Common myeloid progenitor, CD34-positive (primary cell): ENCODE data around the gene PPP6R1.

Experiments used
- CTCF ChIA-PET: fragments of 350-600 bp; sonication (Branson Sonifier 250); formaldehyde crosslinking; loops from one replicate; lab custom pipeline; 2021; ENCODE audit warnings: antibody characterized with exemption; lab: Charles Lee
- POLR2A ChIA-PET: fragments of 350-600 bp; sonication (Branson Sonifier 250); formaldehyde crosslinking; loops from one replicate; lab custom pipeline; 2021; ENCODE audit warnings: antibody characterized with exemption; lab: Charles Lee
- DNase-seq, 3 donors: peaks; one replicate each; pipeline versions ENCODE4 v3.0.0 to v3.0.0-alpha.2; 2013
- H3K27ac ChIP-seq, 2 experiments: 1 replicate in 1 of 2; 2 replicates in 1 of 2; pipeline ENCODE4 v1.7.0; 2013; ENCODE audit warnings: inconsistent platforms in 2 of 2, low read length in 2 of 2, mild to moderate bottlenecking in 2 of 2, low read depth in 1 of 2, moderate library complexity in 1 of 2; ENCODE audit not compliant: severe bottlenecking in 2 of 2, insufficient read depth in 1 of 2, poor library complexity in 1 of 2
- H3K27me3 ChIP-seq, 5 experiments: replicated peaks in 2 of 5; 1 replicate in 3 of 5; 2 replicates in 2 of 5; pipeline versions ENCODE4 v1.6.1 to v1.7.0; 2013; ENCODE audit warnings: low read length in 4 of 5, mild to moderate bottlenecking in 2 of 5, moderate library complexity in 2 of 5, inconsistent platforms in 1 of 5; ENCODE audit not compliant: insufficient read depth in 5 of 5, control insufficient read depth in 4 of 5
- H3K36me3 ChIP-seq, 4 experiments: 1 replicate in 2 of 4; 2 replicates in 2 of 4; pipeline versions ENCODE4 v1.6.1 to v1.7.0; 2013; ENCODE audit warnings: low read length in 3 of 4, control low read depth in 1 of 4, mild to moderate bottlenecking in 1 of 4; ENCODE audit not compliant: control insufficient read depth in 4 of 4, insufficient read depth in 4 of 4
- H3K4me1 ChIP-seq, 4 experiments: 1 replicate in 3 of 4; 2 replicates in 1 of 4; pipeline versions ENCODE4 v1.6.1 to v1.7.1; 2013; ENCODE audit warnings: low read length in 3 of 4, mild to moderate bottlenecking in 3 of 4, control low read depth in 1 of 4, inconsistent platforms in 1 of 4, moderate library complexity in 1 of 4; ENCODE audit not compliant: control insufficient read depth in 4 of 4, insufficient read depth in 4 of 4; ENCODE audit errors: control extremely low read depth in 1 of 4
- H3K4me3 ChIP-seq, 7 experiments: 1 replicate in 4 of 7; 2 replicates in 3 of 7; pipeline versions ENCODE4 v1.5.1 to v1.7.0; 2013; ENCODE audit warnings: mild to moderate bottlenecking in 7 of 7, low read length in 6 of 7, moderate library complexity in 6 of 7, inconsistent platforms in 2 of 7, low read depth in 2 of 7, control low read depth in 1 of 7; ENCODE audit not compliant: insufficient read depth in 4 of 7, control insufficient read depth in 1 of 7; ENCODE audit errors: extremely low read depth in 1 of 7
- H3K9me3 ChIP-seq, 5 experiments: 1 replicate in 4 of 5; 2 replicates in 1 of 5; pipeline versions ENCODE4 v1.6.1 to v1.7.1; 2013; ENCODE audit warnings: low read length in 4 of 5, mild to moderate bottlenecking in 2 of 5, inconsistent platforms in 1 of 5, low read depth in 1 of 5, moderate library complexity in 1 of 5; ENCODE audit not compliant: control insufficient read depth in 4 of 5, insufficient read depth in 2 of 5; ENCODE audit errors: control extremely low read depth in 1 of 5
- WGBS: methylation state at CpG from one replicate; pipeline ENCODE4 v1.1.5; 2013; ENCODE audit not compliant: insufficient coverage; 5-methylcytosine and 5-hydroxymethylcytosine counted together

Gene PPP6R1

DNA sequence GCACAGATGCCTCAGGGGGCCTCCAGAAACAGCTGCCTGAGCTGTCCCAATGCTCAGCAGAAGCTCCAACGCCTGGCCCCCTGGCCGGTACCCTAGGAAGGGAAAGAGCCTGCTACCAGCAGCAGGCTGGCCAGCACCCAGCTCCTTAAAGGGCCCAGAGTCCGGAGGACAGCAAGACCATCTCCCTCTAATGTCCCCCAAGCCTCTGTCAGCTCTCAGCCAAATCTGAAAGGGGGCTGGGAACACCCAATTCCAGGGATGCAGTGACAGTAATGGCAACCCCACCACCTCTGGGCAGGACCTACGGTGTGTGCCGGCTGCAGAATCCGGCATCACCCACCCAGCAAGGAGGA is 4.2 kb downstream of the PPP6R1 start:
- Histone ChIP-seq H3K36me3 (peaks cover 0 to 24% (median 5%) of the 10 kb centered on the region in 4 experiments), H3K27ac (peak overlapping the region; percentile 87 to 95), H3K9me3 (no peaks in the 10 kb centered on the region), H3K4me3 (peak overlapping the region; percentile 51 to 98 (median 93)), H3K4me1 (peaks cover 27 to 89% (median 86%) of the 10 kb centered on the region in 4 experiments), H3K27me3 (no peaks in the 10 kb centered on the region)
- WGBS, result 0% methylated on average over 6 of the region's 6 CpGs
- ChIA-PET POLR2A (interaction anchor here (0.6 to 1.5 kb wide), 6 partner anchors 13 to 153 kb away, joined by 3 to 6 read pairs (median 3); partner anchors contain the start of genes HSPBP1 and UBE2S), CTCF (interaction anchor here (0.8 to 2.6 kb wide), 8 partner anchors 8 to 222 kb away, joined by 3 to 24 read pairs (median 3); partner anchors contain the start of gene HSPBP1)
- no peak for DNase-seq

DNA sequence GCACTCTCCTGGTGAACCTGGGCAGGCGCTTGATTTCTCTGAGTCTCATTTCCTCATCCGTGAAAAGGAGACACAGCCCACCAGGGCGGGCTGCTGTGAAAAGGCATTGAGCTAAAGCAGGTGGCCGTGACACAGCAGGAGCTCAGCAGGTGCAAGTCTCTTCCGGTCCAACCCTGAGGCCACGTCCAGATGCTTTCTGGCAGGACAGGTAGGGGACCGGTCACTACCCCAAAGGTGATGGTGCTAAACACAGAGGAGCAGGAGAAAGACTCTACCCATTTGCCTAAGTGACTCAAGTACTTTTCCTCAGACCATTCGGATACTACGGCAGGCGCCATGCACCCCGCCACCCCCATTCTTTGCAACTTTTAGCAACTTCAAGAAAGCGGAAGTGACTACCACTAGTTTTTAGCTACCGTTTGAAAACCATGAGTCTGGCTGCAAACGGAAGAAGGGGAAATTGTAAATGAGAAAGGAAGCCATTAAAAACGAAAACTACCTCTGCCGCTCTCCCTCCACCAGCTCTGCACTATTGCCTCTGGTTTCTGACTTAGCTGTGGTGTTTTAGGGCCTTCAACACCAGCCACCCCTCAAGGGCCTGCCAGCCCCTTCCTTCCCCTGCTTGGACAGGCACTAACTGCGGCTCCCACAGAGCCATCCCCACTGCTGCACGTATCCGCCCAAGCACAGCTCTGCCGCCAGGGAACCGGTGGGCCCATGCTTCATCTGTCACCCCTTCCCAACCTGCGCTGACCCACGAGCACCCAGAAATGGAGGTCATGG is 4.8 kb downstream of the PPP6R1 start:
- DNase-seq, result peak; percentile 88 to 96 (median 95)
- WGBS, result 0% methylated on average over 14 of the region's 23 CpGs
- H3K27ac ChIP-seq, result peak overlapping the region; percentile 87 to 95
- H3K9me3 ChIP-seq, result no peaks in the 10 kb centered on the region
- POLR2A ChIA-PET, result interaction anchor here (0.6 to 1.5 kb wide), 7 partner anchors 12 to 154 kb away, joined by 3 to 6 read pairs (median 3); partner anchors contain the start of genes HSPBP1 and UBE2S
- H3K36me3 ChIP-seq, result peaks cover 0 to 24% (median 5%) of the 10 kb centered on the region in 4 experiments
- CTCF ChIA-PET, result interaction anchor here (0.6 to 2.6 kb wide), 8 partner anchors 8 to 223 kb away, joined by 3 to 24 read pairs (median 3); partner anchors contain the start of gene HSPBP1
- H3K4me1 ChIP-seq, result peaks cover 27 to 91% (median 86%) of the 10 kb centered on the region in 4 experiments
- H3K27me3 ChIP-seq, result no peaks in the 10 kb centered on the region
- peak overlapping the region; percentile 51 to 98 (median 93) for H3K4me3 ChIP-seq

DNA sequence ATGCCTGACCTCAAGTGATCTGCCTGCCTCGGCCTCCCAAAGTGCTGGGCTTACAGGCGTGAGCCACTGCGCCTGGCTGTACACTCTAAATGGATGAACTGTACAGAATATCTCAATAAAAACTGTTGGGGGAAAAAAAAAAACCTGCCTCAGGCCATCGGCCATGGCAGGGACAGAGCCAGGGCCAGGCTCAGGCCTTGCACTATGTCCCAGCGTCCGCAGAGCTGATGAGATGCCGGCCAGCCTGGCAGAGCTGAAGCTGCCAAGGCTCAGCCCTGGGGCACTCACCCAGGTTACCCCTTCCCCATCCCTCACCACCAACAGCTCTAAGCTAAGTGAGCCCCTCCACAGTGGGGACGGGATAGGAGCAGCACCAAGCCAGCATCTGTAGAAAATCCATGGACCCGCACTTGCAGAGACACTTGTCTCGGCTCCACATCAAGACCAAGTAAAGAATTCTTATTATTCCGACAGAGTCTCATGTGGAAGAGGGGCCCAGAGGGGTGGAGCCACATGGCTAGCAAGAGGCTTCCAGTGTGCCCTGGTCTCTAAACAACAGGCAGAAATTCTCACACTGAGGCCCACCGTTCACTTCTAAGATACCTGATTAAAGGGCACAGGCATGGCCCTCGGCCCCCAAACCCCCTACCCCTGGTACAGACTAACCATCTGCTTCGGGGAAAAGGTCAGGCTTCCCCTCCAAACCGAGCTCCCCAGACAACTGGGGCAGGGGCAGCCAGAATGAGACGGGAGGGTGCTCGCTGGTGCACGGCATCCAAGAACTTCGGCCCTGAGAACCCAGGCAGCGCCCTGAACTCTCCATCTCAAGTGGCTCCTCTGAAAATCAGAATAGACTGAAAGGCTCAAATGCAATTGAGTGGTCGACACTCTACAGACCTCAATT is 5.8 kb downstream of the PPP6R1 start:
- Histone ChIP-seq H3K36me3 (peaks cover 0 to 34% (median 7%) of the 10 kb centered on the region in 4 experiments), H3K9me3 (no peaks in the 10 kb centered on the region), H3K4me3 (peak overlapping the region; percentile 4 to 98 (median 93)), H3K27ac (peak overlapping the region; percentile 87 to 95), H3K27me3 (no peaks in the 10 kb centered on the region), H3K4me1 (peaks cover 27 to 100% (median 96%) of the 10 kb centered on the region in 4 experiments)
- CTCF ChIA-PET, result interaction anchor here (0.6 to 2.5 kb wide), 2 partner anchors 16 to 93 kb away, joined by 3 to 7 read pairs; no protein-coding TSS in a partner anchor
- WGBS, result 64% methylated on average over 18 of the region's 21 CpGs
- POLR2A ChIA-PET, result interaction anchor here (1.0 to 1.5 kb wide), 2 partner anchors 21 to 86 kb away, joined by 3 read pairs; no protein-coding TSS in a partner anchor
- no peak for DNase-seq

- Histone ChIP-seq H3K4me1 (peaks cover 23 to 100% (median 94%) of the 10 kb centered on the region in 4 experiments), H3K36me3 (peaks cover 0 to 46% (median 14%) of the 10 kb centered on the region in 4 experiments), H3K9me3 (no peaks in the 10 kb centered on the region), H3K4me3 (peak overlapping the region in 5 of 7 experiments; percentile 2 to 70 (median 52)), H3K27ac (peak overlapping the region; percentile 87 to 95), H3K27me3 (no peaks in the 10 kb centered on the region)
- CTCF ChIA-PET, result interaction anchor here (0.6 to 2.5 kb wide), 5 partner anchors 8 to 374 kb away, joined by 3 to 7 read pairs (median 4); partner anchors contain the start of gene PPP6R1
- POLR2A ChIA-PET, result no interaction called here
- DNase-seq, result peak; percentile 88 to 97 (median 96)
- WGBS, result 5% methylated on average over 15 of the region's 19 CpGs
These were observed 7.3 kb downstream of the PPP6R1 start for GRCh38 chr19:55251341-55252081.

GRCh38 chr19:55250262-55251036 is 8.4 kb downstream of the PPP6R1 start:
- H3K4me3 ChIP-seq, result peak overlapping the region in 4 of 7 experiments; percentile 5 to 70 (median 50)
- ChIA-PET CTCF (interaction anchor here (0.7 to 1.8 kb wide), 4 partner anchors 9 to 52 kb away, joined by 3 to 4 read pairs (median 4); partner anchors contain the start of gene PPP6R1), POLR2A (interaction anchor here (0.6 kb wide), 1 partner anchor 10 kb away, joined by 4 read pairs; no protein-coding TSS in a partner anchor)
- H3K9me3 ChIP-seq, result no peaks in the 10 kb centered on the region
- H3K27me3 ChIP-seq, result no peaks in the 10 kb centered on the region
- H3K36me3 ChIP-seq, result peaks cover 3 to 56% (median 24%) of the 10 kb centered on the region in 4 experiments
- no peak for DNase-seq
- peak overlapping the region; percentile 87 to 95 for H3K27ac ChIP-seq
- WGBS, result 90% methylated on average over 15 of the region's 18 CpGs
- peaks cover 17 to 91% (median 84%) of the 10 kb centered on the region in 4 experiments for H3K4me1 ChIP-seq
